HG03442 (cell line): Measurements from ENCODE around the gene ZNF728.
"Not testable (repeated sequence)": the region's sequence is repeated elsewhere in the genome, so short reads cannot be mapped to it uniquely, and the experiment has no call there.

ENCODE experiments used
- ATAC-seq: cut with Tn5 transposase; IDR thresholded peaks from one replicate; pipeline ENCODE4 v1.9.1; 2021; ENCODE audit warnings: mild to moderate bottlenecking, moderate library complexity; ENCODE audit not compliant: unreplicated experiment

The ZNF728 gene

GRCh38 chr19:23002690-23003422, at the start of gene ZNF728:
Gene ZNF728, minus strand, starts transcription at chr19:23003176. Its CDS starts 146 bp downstream, at chr19:23003030.
- no peak for ATAC-seq

- ATAC-seq = no peak
These were observed 49.4 kb upstream of the ZNF728 start for GRCh38 chr19:23052349-23052748.

GRCh38 chr19:23049256-23049655, 46.3 kb upstream of the ZNF728 start:
- ATAC-seq = no peak

GRCh38 chr19:23046743-23047142, 43.8 kb upstream of the ZNF728 start:
- no peak for ATAC-seq

- no peak for ATAC-seq
These were observed 30.7 kb upstream of the ZNF728 start for GRCh38 chr19:23033721-23034120.

GRCh38 chr19:23015660-23016059, 12.7 kb upstream of the ZNF728 start:
- ATAC-seq = no peak

- not testable (repeated sequence) for ATAC-seq
These were observed 8.0 kb downstream of the ZNF728 start for GRCh38 chr19:22994957-22995356.

GRCh38 chr19:22976248-22976647, 26.7 kb downstream of the ZNF728 start:
- no peak for ATAC-seq

GRCh38 chr19:22975546-22976136, 27.3 kb downstream of the ZNF728 start:
- ATAC-seq = not testable (repeated sequence)

GRCh38 chr19:22945560-22945959, 57.4 kb downstream of the ZNF728 start:
- ATAC-seq = no peak

- no peak for ATAC-seq
These were observed 67.8 kb downstream of the ZNF728 start for GRCh38 chr19:22935151-22935550.

- not testable (repeated sequence) for ATAC-seq
These were observed 75.4 kb downstream of the ZNF728 start for GRCh38 chr19:22927576-22927975.

GRCh38 chr19:22925181-22925580, 77.8 kb downstream of the ZNF728 start:
- ATAC-seq = not testable (repeated sequence)
